Right lung (tissue), 10 donors: Measurements from ENCODE around the gene AMPD3. TPM values are rescaled to one million over a fixed set of nuclear protein-coding genes. Genes with fewer than 3 reads are reported as not detected.
A peak's percentile ranks its signal among the peaks of the same experiment; 100 is the strongest.

Experiments used
- DNase-seq, 2 donors: peaks; one replicate each; pipeline ENCODE4 v3.0.0-alpha.2; 2013
- long read RNA-seq, 8 donors: transcript quantifications; one replicate each; lab custom pipeline, GENCODE V29; 2026
- polyA plus RNA-seq, 5 donors: library from polyadenylated mRNA; unstranded; fragments of 120-200 nt; gene quantifications; one replicate each; pipeline versions ENCODE4 v1.2.1 to v1.2.3, GENCODE V29; 2013; ENCODE audit warnings: inconsistent platforms in 1 of 5, low replicate concordance in 1 of 5; ENCODE audit not compliant: insufficient read length in 5 of 5, insufficient read depth in 1 of 5

Gene AMPD3
- polyA plus RNA-seq: 10 to 100 TPM in 1 of 5 donors, 1 to 10 TPM in 4; 6.1 to 10.4 (median 7.4) TPM
- long read RNA-seq, donor 1, partial matches to known transcripts: 0 of 1 reads
- long read RNA-seq, donor 1, other reads (novel, unspliced or antisense): 0 of 1 reads
- long read RNA-seq, donor 2, partial matches to known transcripts: 0 of 1 reads
- long read RNA-seq, donor 2, other reads (novel, unspliced or antisense): 0 of 1 reads
- long read RNA-seq, donor 3: 0 reads
- long read RNA-seq, donor 4: 0 reads
- long read RNA-seq, donor 5, partial matches to known transcripts: 0 of 1 reads
- long read RNA-seq, donor 5, other reads (novel, unspliced or antisense): 0 of 1 reads
- long read RNA-seq, donor 6, partial matches to known transcripts: 0 of 1 reads
- long read RNA-seq, donor 6, other reads (novel, unspliced or antisense): 0 of 1 reads
- long read RNA-seq, donor 7: 0 reads
- long read RNA-seq, donor 8: 0 reads

GRCh38 chr11:10454878-10455631 lies at the start of gene AMPD3:
Gene AMPD3 (plus strand): TSS chr11:10455264. CDS start chr11:10461520, 6,256 bp downstream.
- DNase-seq: no peak

GRCh38 chr11:10405865-10406592 lies 49.0 kb upstream of the AMPD3 start:
- DNase-seq: peak in 1 of 2 donors; percentile 58

- DNase-seq: no peak
Measured at GRCh38 chr11:10407055-10407454, 48.0 kb upstream of the AMPD3 start.

GRCh38 chr11:10407749-10408685 lies 47.0 kb upstream of the AMPD3 start:
- DNase-seq: no peak

GRCh38 chr11:10409207-10409661 lies 45.8 kb upstream of the AMPD3 start:
- no peak for DNase-seq

GRCh38 chr11:10410106-10410843 lies 44.8 kb upstream of the AMPD3 start:
- DNase-seq: no peak

GRCh38 chr11:10410844-10411200 lies 44.2 kb upstream of the AMPD3 start:
- no peak for DNase-seq

- no peak for DNase-seq
Measured at GRCh38 chr11:10412266-10412665, 42.8 kb upstream of the AMPD3 start.

- DNase-seq: no peak
Measured at GRCh38 chr11:10413268-10413667, 41.8 kb upstream of the AMPD3 start.

- no peak for DNase-seq
Measured at GRCh38 chr11:10414181-10414580, 40.9 kb upstream of the AMPD3 start.

GRCh38 chr11:10414659-10415058 lies 40.4 kb upstream of the AMPD3 start:
- DNase-seq: no peak

- DNase-seq: no peak
Measured at GRCh38 chr11:10415817-10416392, 39.2 kb upstream of the AMPD3 start.

GRCh38 chr11:10418259-10418949 lies 36.7 kb upstream of the AMPD3 start:
- peak in 1 of 2 donors; percentile 14 for DNase-seq

GRCh38 chr11:10418950-10419310 lies 36.1 kb upstream of the AMPD3 start:
- DNase-seq: peak in 1 of 2 donors; percentile 35

- DNase-seq: no peak
Measured at GRCh38 chr11:10426475-10426874, 28.6 kb upstream of the AMPD3 start.

- no peak for DNase-seq
Measured at GRCh38 chr11:10428453-10428852, 26.6 kb upstream of the AMPD3 start.

GRCh38 chr11:10429526-10429925 lies 25.5 kb upstream of the AMPD3 start:
- no peak for DNase-seq

GRCh38 chr11:10432493-10432892 lies 22.6 kb upstream of the AMPD3 start:
- DNase-seq: no peak

- no peak for DNase-seq
Measured at GRCh38 chr11:10432971-10433370, 22.1 kb upstream of the AMPD3 start.
